GM19463 (cell line): ENCODE data around the gene GPR179.

Source experiments
- ATAC-seq: cut with Tn5 transposase; IDR thresholded peaks from one replicate; pipeline ENCODE4 v1.9.1; 2021; ENCODE audit warnings: mild to moderate bottlenecking, moderate library complexity; ENCODE audit not compliant: unreplicated experiment

GPR179 gene, protein sequence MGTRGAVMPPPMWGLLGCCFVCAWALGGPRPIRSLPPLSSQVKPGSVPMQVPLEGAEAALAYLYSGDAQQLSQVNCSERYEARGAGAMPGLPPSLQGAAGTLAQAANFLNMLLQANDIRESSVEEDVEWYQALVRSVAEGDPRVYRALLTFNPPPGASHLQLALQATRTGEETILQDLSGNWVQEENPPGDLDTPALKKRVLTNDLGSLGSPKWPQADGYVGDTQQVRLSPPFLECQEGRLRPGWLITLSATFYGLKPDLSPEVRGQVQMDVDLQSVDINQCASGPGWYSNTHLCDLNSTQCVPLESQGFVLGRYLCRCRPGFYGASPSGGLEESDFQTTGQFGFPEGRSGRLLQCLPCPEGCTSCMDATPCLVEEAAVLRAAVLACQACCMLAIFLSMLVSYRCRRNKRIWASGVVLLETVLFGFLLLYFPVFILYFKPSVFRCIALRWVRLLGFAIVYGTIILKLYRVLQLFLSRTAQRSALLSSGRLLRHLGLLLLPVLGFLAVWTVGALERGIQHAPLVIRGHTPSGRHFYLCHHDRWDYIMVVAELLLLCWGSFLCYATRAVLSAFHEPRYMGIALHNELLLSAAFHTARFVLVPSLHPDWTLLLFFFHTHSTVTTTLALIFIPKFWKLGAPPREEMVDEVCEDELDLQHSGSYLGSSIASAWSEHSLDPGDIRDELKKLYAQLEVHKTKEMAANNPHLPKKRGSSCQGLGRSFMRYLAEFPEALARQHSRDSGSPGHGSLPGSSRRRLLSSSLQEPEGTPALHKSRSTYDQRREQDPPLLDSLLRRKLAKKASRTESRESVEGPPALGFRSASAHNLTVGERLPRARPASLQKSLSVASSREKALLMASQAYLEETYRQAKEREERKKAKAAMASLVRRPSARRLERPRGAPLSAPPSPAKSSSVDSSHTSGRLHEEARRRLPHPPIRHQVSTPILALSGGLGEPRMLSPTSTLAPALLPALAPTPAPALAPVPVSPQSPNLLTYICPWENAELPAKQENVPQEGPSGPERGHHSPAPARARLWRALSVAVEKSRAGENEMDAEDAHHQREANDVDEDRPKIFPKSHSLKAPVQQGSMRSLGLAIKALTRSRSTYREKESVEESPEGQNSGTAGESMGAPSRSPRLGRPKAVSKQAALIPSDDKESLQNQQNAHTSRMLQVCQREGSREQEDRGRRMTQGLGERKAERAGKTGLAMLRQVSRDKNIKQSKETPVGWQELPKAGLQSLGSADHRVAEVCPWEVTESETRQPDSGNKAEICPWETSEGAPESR (N-terminal part only)

DNA sequence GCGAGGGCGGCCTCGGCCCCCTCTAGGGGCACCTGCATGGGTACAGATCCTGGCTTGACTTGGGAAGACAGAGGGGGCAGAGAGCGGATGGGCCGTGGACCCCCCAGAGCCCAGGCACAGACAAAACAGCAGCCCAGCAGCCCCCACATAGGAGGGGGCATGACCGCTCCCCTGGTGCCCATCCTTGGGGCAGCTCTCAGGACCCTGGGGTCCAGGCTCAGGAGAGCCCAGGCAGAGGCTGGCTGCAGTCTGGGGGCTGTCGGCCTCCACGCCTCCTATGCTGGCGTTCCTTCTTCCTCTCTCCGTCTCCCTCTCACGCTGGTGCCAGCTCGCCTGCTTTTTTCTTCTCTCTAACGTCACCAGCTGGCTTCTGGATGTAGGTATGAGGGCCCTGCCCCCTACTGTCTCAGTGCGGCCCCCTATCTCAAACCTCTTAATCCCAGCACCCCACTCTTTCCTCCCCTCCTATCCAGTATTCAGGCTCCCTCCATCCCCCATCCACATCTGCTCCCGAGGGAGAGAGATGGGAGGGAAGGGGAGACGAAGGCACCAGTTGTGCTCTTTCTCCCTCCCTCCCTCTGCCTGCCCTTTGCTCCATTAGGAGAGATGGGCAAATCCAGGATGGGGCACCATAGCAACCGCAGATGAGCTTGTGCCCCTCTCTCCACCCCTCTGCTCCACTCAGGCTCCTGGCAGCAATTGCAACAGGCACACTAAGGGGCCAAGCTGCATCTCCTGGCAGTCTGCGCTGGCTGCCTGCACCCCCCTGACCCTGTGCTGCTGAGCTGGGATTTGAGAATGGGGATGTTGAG lies at the start of gene GPR179:
TSS of gene GPR179 (minus strand) at position 349 of the 812 bp plus-strand sequence. CDS start at position 182, 167 bp downstream.
- ATAC-seq: no peak

DNA sequence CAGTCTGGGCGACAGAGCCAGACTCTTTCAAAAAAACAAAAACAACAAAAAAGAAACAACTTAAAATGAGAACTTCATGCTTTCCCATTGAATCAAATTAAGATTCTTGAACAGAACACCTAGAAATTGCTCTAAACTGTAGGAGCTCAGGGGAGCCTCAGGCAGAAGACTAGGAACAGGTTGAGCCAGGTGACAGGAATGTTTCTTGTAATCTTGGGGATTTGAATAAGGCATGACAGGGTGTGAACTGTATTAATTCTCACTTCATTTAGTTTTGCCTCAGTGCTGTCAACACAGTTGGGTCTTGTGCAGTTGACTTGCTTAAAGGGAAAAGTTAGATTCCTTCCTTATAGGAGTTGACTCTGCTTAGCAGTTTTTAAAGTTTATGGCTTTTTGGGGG lies 35.7 kb upstream of the GPR179 start:
- no peak for ATAC-seq

DNA sequence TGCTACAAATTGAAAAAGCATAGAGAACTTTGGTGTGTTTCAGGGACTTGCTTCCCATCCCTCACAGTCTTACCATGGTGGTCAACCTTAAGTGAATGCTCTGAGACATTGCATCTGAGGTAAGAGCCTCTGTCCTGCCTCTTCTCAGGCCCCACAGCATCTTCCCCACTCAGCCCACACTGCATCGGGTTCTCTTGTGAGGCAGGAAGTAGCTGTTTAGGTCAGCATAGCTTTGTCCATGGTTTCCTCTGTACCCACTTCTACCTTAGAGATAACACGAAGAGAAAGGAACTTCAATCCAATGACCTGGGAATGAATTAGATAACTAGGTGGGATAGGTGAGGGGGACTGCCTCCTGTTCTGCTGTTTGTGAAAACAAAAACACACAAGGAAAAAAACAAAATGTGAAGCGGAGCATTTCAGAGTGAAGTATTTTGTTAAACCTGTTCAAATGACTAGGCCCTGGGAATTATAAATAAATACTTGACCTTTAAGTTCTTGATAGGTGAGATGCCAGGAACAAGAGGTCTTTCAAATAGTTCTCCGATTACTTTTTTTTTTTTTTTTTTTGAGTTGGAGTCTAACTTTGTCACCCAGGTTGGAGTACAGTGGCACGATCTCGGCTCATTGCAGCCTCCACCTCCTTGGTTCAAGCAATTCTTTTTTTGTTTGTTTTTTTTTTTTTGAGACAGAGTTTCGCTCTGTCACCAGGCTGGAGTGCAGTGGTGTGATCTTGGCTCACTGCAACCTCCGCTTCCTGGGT lies 25.5 kb upstream of the GPR179 start:
- ATAC-seq: no peak

DNA sequence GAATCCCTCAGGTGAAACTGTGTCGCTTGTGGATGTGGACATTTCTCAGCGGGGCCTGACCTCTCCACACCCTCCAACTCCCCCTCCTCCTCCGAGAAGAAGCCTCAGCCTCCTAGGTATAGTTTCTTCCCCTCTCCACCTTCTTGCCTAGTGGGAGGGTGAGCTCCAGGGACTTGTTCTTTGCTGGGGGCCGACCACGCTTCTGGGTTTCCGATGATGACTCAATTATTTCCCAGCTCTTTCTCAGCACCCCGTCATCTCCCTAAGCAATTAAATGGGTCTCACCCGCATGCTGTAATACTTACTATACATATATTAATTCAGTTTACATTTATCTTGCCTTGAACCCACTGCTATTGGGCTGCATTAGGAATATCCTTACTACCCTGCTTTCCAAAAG lies 21.0 kb upstream of the GPR179 start:
- no peak for ATAC-seq

DNA sequence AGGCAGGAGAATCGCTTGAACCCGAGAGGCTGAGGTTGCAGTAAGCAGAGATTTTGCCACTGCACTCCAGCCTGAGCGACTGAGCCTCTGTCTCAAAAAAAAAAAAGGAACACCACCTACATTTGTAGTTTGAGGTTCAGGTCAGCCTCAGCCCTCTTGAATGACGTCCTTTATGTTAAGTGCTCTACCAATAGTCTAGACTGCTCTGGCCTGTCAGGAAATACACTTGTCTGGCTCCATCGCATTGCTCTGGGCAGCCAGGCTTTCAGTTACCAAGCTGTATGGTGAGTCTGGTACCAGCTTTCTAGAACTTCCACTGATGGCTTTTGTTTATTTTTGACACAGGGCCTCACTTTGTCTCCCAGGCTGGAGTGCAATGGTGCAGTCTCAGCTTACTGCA lies 19.3 kb upstream of the GPR179 start:
- ATAC-seq: no peak

DNA sequence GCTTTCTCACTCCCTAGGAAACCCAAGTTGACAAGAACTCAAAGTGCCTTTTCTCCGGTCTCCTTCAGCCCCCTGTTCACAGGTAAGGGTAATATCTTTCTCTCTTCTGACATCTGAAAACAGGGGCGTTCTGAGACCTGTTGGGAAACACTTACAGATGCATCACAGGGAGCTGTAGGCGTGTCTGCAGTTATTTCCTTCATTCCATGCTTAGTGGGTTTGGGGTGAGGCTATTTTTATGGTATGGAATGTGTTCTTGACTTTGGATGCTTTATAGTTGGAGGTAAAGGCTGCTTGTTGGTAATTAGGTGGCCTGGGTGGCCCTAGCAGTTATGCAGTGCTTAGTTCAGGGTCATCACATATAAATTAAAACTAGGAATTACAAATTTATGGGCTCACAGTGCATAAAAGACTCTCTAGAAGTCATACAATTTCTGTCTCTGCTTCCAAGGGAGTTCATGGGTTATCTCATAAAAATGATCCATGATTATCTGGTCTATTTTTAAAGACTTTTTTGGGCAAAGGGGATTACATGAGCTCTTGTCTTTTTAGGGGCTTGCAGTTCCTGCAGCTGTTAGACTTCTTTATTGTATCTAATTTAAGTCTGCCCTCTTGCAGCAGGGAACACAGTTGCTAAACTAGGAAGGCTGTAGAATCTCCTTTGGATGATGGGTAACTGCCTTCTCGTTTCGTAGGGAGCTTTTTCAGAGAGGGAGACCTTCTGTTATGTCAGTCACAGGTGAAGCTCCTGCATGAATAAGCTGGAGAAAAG lies 18.1 kb upstream of the GPR179 start:
- no peak for ATAC-seq

DNA sequence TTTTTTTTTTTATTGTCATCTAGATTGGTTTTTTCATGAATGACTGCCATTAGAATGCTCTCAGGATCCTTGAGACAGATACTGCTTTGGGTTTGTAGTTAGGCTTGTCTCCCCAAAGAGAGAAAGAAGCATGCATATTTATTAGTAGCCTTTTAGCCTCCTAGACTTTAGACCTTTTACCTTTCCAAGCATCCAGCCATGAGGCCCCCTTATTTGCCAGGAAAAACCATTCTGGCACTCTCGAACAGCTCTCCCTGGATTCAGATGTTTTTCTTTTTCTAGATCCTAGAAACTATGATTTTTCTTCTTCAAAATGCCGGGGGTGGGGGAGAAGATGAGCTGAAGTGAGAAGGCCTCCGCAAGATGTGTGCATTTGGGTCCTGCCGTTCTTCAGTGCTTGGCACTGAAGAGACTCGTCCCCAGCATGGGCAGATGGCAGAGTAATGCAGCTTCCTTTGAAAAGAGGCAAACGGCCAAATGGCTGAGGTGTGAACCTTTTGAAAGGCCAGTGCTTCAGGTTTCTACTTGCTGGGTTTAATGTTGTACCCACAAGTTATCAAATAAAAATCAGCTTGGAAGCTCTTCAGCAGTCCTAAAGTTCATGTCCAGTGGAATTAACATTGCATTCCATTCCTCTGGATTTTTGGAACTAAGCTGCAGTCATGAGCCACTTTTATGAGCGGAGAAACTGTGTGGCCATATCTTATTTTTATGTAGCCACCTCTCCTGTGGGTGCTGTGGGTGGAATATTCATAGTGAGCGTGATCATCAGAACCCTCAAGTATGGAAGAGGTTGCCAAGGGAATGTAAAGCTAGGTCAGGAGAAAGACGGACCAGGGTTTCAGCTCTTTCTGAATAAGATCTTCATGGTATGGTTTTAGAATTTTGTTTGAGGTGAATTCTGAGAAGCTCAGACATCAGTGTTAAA lies 15.1 kb upstream of the GPR179 start:
- ATAC-seq: no peak

DNA sequence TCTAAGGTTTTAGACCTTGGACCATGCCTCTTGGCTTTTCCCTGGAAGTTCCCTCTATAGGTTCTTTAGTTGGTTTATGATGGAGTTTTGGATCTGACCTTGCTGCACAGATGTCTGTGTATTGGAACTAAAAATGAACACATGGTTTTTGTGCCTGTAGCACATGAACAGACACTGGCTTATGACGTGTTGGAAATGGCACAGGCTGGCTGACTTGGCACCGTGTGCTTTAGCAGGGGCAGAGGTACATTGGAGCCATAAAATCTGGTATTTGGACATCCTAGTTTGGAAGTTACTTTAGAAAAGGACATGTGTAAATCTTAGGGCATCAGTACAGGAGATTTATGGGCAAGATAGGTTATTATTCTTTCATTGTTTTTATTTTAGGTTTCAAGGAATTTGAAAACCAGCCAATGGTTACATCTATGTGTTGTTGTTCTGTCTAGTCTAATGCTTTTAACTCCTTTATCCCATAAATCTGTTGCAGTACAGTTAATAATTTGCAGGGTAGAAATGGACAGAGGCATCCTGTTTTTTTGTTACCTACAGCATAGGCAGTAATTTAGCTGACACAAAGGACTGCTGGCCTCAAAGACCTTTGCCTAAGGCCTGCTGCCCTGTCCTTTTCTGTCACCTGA lies 13.8 kb upstream of the GPR179 start:
- no peak for ATAC-seq

DNA sequence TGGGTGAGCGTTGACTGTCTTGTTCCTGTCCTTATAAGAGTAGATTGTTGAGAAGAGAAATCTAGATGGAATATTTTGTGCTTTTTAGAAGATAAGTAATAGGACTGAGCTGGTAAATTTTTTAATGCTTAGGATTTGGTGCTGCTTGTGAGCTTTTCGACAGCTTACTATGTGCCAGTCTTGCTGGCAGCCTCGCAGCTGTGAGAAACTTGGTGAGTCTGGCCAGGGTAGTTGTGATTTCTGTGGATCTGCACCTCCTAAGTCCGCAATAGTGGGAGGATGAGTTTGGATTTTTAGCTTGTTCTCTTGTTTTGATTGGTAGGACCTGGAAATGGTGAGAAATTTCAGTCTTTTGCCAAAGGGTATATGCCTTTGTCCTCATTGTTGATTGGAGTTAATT lies 11.5 kb upstream of the GPR179 start:
- no peak for ATAC-seq

DNA sequence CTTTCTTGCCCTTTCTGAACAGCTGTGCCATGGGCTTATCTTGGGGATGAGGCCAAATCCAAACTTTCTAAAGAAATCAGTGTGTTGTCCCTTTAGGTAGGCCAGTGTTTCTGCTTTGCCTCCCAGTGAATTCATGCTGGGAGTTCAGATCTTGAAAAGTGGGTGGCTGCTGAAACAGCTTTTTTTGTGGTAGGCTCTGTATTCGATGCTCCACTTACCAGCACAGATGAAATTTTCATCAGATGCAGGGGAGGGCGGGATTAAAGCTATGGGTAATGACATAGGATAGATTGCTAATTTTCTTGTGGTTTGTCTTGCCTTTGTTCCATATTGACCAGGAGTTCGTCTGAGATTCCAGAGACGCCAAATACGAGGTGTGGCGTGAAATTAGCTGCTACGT lies 10.7 kb upstream of the GPR179 start:
- no peak for ATAC-seq

DNA sequence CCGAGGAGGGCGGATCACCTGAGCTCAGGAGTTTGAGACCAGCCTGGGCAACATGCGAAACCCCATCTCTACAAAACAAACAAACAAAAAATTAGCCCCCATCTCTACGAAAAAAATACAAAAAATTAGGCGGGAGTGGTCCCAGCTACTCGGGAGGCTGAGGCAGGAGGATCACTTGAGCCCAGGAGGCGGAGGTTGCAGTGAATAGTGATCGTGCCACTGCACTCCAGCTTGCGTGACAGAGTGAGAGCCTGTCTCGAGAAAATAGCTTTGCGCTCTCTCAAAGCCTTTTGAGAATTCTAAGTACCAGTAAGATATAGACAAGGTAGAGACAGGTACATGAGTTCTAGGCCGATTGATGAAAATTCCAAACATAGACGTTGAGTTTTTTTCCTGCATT lies 9.9 kb upstream of the GPR179 start:
- ATAC-seq: no peak

DNA sequence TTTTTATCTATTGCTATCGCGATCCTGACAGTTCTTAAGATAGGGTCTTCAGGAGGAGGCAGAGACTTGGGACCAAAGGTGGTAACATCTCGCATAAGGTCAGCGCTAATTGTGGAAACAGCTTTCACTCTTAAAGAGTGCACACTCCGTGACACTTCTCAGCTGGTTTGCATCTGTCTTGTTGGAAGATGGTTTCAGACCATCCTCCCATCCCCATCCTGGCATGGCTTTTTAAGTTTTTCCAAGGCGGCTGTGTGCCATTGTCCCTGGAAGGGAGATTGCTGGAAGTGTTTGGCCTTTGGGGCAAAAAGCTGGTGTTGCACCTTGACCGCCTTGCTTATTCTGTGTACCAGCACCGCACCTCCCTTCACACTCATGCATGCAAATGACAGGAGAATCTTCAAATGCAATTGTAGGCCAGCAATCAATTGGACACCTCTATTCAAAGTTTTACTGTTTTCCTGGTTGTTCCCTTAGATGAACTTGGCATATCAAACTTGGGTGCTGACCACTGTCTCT lies 9.4 kb upstream of the GPR179 start:
- no peak for ATAC-seq

DNA sequence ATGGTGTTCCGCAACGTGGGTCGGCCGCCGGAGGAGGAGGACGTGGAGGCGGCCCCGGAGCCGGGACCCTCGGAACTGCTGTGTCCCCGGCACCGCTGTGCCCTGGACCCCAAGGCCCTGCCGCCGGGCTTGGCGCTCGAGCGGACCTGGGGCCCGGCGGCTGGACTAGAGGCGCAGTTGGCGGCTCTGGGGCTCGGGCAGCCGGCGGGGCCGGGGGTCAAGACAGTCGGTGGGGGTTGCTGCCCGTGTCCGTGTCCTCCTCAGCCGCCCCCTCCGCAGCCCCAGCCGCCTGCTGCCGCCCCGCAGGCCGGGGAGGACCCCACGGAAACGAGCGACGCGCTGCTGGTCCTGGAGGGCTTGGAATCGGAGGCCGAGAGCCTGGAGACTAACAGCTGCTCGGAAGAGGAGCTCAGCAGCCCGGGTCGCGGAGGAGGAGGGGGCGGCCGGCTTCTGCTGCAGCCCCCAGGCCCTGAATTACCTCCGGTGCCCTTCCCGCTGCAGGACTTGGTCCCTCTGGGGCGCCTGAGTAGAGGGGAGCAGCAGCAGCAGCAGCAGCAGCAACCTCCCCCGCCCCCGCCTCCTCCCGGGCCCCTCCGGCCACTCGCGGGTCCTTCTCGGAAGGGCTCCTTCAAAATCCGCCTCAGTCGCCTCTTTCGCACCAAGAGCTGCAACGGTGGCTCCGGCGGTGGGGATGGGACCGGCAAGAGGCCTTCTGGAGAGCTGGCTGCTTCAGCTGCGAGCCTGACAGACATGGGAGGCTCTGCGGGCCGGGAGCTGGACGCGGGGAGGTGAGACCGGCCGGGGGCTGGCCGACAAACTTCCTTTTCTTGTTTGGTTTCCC lies 8.7 kb upstream of the GPR179 start:
- ATAC-seq: no peak

DNA sequence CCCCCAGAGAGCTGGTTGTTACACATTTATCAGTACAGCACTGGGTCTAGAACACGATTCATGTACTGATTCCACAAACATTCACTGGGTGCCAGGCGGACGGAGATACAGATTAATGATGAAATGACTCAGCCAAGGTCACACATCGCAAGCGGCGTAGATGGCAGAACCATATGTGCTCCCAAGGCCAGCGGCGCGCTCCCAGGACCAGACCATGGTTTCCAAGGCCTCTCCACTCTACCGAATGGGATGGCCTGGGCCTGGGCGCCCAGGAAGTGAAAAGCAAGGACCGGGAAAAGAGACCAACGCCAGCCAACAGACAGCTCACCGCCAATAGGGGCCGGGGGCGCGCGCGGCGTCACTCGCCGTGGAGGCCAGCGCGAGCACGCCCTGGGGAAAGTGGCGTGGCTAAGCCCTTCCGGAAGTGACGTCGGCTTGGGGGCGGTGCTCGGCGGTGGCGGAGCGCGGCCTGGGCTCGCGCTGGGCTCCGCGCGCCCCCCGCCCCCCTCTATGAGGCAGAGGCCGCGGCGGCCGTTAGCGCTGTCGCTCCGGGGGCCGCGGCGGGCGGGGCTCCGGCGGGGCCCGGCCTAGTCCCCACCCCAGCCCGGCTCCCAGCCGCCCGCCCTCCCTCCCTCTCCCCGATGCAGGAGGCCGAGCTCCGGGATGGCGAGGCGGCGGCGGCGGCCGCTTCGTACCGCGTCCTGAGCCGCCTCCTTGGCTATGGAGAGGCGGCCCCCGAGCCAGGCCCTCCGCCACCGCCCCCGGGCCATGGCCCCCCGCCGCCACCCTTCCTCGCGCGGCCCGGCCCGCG lies 7.9 kb upstream of the GPR179 start, which contains the start of gene SOCS7:
TSS of gene SOCS7 (plus strand) at position 433 of the 811 bp plus-strand sequence. CDS start at position 642, 209 bp downstream.
- peak; percentile 89 for ATAC-seq

DNA sequence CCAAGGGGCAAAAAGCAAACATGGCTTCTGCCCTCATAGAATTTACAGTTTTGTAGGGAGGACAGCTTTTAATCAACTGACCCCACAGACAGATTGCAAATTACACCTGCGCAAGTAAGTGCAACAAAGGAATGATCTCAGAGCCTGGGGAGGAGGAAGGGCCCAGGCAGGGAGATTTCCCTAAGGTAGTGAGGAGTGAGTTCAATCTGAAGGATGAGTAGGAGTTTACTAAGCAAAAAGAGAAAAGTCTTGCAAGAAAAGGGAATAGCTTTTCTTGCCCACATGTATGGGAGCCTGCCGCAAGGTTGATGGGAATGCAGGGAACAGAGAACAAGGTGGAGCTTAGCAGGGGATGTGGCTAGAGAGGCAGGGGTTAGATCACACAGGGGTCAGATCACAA lies 6.3 kb upstream of the GPR179 start:
- ATAC-seq: no peak
